Cardiac septum (tissue), 1 donor: ENCODE measurements around the gene COL8A1. TPM values are rescaled to one million over a fixed set of nuclear protein-coding genes. Genes with fewer than 3 reads are reported as not detected.

Experiments
- DNase-seq: peaks from one replicate; pipeline ENCODE4 v3.0.0-alpha.2; 2020; ENCODE audit warnings: low spot score
- intact Hi-C: fragments of 100-400 bp; cut with DNase I; formaldehyde crosslinking; loops from one replicate; pipeline ENCODE4 v1.14.0; 2022
- total RNA-seq: library from RNA; stranded (reverse); fragmentation: NEBNext Ultra II Directional; extraction: Animal tissue kit (Norgen Biotek cat#: 25700); gene quantifications from one replicate; pipeline ENCODE4 v1.2.1, GENCODE V29; 2021
- donor health status: DM: no; HTN: no; CAD: no.

COL8A1 gene
- total RNA-seq, 1 donor from 2014 or later = 28.5 TPM

- intact Hi-C loops = no loop called here
These were observed 136.1 kb downstream of the COL8A1 start for GRCh38 chr3:99774467-99774866.

DNA sequence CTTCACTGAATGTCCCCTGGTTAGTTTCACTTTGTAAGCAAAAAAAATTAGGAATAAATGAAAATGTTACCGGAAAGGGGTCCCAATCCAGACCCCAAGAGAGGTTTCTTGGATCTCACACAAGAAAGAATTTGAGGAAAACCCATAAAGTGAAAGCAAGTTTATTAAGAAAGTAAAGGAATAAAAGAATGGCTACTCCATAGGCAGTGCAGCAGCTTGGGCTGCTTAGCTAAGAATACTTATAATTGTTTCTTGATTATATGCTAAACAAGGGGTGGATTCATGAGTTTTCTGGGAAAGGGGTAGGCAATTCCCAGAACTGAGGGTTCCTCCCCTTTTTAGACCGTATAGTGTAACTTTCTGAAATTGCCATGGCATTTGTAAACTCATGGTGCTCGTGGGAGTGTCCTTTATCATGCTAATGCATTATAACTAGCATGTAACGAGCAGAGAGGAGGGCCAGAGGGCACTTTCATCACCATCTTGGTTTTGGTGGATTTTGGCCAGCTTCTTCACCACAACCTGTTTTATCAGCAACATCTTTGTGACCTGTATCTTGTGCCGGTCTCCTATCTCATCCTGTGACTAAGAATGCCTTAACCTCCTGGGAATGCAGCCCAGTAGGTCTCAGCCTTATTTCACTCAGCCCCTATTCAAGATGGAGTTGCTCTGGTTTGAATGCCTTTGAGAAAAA lies 138.3 kb downstream of the COL8A1 start:
- no peak for DNase-seq
- intact Hi-C loops = no loop called here

More at GRCh38 chr3:99774467-99774866, 136.1 kb downstream of the COL8A1 start:
- no peak for DNase-seq

- DNase-seq = no peak
- intact Hi-C loops = no loop called here
These were observed 138.8 kb downstream of the COL8A1 start for GRCh38 chr3:99777210-99777549.

DNA sequence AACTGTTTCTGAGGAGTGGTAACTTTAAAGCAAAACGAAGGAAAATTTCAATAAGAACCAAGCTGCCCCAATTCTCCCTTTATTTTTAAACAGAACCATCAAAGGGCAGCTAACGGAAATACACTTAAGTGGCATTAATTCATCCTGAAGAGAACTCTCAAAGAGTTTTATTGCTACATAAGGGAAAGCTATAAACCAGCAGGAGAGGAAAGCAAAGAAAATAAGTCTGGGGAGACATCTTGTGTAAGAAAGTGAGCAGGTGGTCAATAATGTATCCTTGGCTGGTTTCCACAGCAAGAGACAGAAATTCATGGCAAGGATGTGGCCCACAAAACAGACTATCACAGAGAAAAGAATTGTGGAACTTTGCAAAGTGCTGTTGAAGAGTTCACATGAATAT lies 139.3 kb downstream of the COL8A1 start:
- no peak for DNase-seq
- intact Hi-C loops = no loop called here

- intact Hi-C loops = loop anchor here (10.0 kb wide), 1 partner anchor 756 kb away; no protein-coding TSS in a partner anchor
- DNase-seq = no peak
These were observed 142.4 kb downstream of the COL8A1 start for GRCh38 chr3:99780749-99781148.

- intact Hi-C loops = loop anchor here (10.0 kb wide), 1 partner anchor 757 kb away; no protein-coding TSS in a partner anchor
- no peak for DNase-seq
These were observed 143.4 kb downstream of the COL8A1 start for GRCh38 chr3:99781761-99782160.

GRCh38 chr3:99783011-99783573 lies 144.7 kb downstream of the COL8A1 start:
- no peak for DNase-seq
- intact Hi-C loops = loop anchor here (10.0 kb wide), 1 partner anchor 758 kb away; no protein-coding TSS in a partner anchor

GRCh38 chr3:99789011-99789721 lies 150.8 kb downstream of the COL8A1 start:
- no peak for DNase-seq
- intact Hi-C loops = loop anchor here (5.0 to 10.0 kb wide), 2 partner anchors 142 to 764 kb away; no protein-coding TSS in a partner anchor

DNA sequence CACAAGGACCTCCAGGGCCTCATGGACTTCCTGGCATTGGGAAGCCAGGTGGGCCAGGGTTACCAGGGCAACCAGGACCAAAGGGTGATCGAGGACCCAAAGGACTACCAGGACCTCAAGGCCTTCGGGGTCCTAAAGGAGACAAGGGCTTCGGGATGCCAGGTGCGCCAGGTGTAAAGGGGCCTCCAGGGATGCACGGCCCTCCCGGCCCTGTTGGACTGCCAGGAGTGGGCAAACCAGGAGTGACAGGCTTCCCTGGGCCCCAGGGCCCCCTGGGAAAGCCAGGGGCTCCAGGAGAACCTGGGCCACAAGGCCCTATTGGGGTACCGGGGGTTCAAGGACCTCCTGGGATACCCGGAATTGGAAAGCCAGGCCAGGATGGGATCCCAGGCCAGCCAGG lies 156.1 kb downstream of the COL8A1 start:
- intact Hi-C loops = no loop called here
- DNase-seq = no peak

DNA sequence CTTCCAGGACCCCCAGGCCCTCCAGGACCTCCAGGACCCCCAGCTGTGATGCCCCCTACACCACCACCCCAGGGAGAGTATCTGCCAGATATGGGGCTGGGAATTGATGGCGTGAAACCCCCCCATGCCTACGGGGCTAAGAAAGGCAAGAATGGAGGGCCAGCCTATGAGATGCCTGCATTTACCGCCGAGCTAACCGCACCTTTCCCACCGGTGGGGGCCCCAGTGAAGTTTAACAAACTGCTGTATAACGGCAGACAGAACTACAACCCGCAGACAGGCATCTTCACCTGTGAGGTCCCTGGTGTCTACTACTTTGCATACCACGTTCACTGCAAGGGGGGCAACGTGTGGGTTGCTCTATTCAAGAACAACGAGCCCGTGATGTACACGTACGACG lies 157.2 kb downstream of the COL8A1 start:
- intact Hi-C loops = no loop called here
- no peak for DNase-seq

GRCh38 chr3:99799422-99799821 lies 161.0 kb downstream of the COL8A1 start:
- DNase-seq = no peak
- intact Hi-C loops = no loop called here

DNA sequence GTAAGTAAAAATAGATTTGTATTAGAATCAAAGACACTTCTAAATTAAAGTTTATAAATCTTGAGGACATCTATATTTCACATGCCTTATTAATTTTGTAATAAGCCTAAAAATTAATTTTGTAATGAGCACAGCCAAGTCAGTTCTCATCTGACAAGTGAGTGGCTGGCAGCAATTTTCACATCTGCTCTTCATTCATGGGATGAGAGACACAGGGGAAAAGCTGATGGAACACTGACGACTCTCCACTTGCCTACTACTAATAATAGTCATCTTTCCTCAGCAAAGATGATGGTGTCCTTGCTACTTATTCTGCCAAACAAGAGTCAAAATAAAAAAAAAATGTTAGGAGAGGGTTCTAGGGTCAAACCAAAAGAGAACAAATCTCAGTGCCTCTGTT lies 164.9 kb downstream of the COL8A1 start:
- no peak for DNase-seq
- intact Hi-C loops = no loop called here

GRCh38 chr3:99805160-99805559 lies 166.8 kb downstream of the COL8A1 start:
- intact Hi-C loops = no loop called here
- DNase-seq = no peak

- intact Hi-C loops = no loop called here
- DNase-seq = no peak
These were observed 169.9 kb downstream of the COL8A1 start for GRCh38 chr3:99808163-99808794.

DNA sequence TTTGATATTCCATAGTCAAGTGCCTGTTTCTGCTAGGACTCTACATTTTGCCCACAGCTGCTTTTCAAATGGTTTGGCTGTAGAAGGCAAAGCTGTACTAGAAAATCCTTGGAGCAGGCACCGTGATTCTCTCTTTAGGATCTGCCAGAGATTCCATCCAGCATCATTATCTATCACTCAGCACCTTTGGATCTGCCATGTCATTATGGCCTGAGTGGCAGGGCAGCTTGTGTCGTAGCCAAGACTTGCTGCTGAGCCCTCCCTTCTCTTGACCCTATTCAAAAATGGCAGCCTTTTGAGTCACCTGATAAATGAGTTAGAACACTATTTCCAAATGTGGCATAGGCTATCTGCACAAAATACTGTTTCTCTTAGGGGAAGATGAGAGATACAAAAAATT lies 171.2 kb downstream of the COL8A1 start:
- intact Hi-C loops = no loop called here
- no peak for DNase-seq

DNA sequence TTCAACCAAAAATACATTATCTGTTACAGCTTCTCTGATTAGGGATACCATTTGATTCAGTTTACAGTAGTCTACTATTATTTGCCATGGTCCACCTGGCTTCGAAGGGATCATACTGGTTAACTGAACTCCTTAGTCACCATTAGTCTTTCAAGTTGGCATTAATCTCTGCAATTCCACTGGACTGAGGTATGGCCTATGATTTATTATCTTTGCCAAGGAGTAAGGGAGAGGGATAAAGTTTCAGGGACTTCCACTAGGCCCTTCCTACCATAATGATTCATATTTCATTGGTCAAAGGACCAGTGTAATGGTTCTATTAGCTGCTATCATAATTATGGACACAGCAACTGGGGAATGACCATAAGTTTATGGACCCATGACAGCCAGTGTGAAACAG lies 172.0 kb downstream of the COL8A1 start:
- no peak for DNase-seq
- intact Hi-C loops = no loop called here

DNA sequence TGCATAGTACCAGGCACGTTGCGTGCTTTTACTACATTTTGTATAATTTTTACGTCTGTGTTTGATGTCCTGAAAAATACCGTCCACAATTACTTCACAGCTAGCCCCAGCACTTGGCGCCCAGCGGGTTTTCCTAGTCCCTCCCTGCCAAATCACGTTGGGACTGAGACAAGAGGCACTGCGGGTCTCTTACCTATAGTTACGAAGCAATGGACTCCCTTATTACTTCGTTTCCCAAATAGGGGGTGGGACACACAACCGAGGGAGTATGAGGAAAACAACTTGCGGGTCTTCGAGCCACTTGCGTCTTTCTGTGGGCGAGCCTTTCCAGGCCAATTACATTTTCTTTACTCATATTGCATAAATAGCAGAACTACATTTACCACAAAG lies 178.6 kb downstream of the COL8A1 start:
- intact Hi-C loops = loop anchor here (5.0 kb wide), 1 partner anchor 445 kb away; the partner anchor contains the start of gene TBC1D23
- no peak for DNase-seq

DNA sequence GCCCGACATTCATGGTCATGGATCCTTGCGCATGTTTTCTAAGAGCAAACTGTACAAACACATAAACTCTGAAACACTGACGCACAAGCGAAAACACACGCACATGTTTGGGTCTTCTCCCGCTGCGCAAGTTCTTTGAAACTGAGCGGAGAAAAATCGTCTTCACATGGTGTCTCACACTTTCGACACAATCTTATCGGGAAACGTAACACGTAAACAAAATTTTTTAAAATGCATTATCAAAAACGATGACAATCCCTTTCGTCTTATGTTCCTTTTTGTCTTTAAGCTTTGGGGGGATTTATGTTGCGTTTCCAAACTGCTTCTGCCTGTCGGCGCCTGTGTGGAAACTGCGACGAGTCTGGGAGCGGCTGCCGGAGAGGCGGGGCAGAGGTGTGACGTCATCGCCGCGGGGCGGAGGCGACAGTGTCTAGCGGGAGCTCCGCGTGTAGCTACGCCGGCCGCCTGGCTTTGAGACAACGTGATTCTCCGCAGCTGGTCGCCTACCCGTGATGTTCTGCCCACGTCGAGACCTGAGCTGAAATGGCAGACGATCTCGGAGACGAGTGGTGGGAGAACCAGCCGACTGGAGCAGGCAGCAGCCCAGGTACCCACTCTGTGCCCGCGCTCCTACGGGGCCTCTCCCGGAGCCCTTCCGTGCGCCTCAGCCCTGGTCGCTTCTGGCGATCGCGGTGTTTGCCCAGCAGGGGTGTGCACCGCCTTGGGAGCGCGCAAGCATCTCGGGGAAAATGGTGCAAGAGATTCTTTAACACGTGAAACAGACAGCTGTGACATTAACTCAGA lies 179.2 kb downstream of the COL8A1 start, which contains the start of gene CMSS1:
TSS of gene CMSS1 (plus strand) at position 426 of the 804 bp plus-strand sequence.
- intact Hi-C loops = loop anchor here (5.0 kb wide), 1 partner anchor 445 kb away; the partner anchor contains the start of gene TBC1D23
- DNase-seq = peak; percentile 98

GRCh38 chr3:99818818-99819217 lies 180.4 kb downstream of the COL8A1 start:
- intact Hi-C loops = loop anchor here (5.0 kb wide), 1 partner anchor 443 kb away; the partner anchor contains the start of gene TBC1D23

More at GRCh38 chr3:99818818-99819217, 180.4 kb downstream of the COL8A1 start:
- no peak for DNase-seq
